Liver (tissue), 9 donors: ENCODE data around the gene RHOD. TPM values are rescaled to one million over a fixed set of nuclear protein-coding genes. Genes with fewer than 3 reads are reported as not detected.

ENCODE experiments used
- DNase-seq: peaks from one replicate; pipeline ENCODE4 v3.0.0-alpha.2; 2017; ENCODE audit warnings: low spot score
- H3K27ac ChIP-seq, 2 donors: one replicate each; pipeline ENCODE4 v1.7.0; 2013; ENCODE audit warnings: inconsistent platforms in 2 of 2, low read length in 2 of 2, control low read depth in 1 of 2, low read depth in 1 of 2, mild to moderate bottlenecking in 1 of 2
- H3K27me3 ChIP-seq, 4 donors: one replicate each; pipeline versions ENCODE4 v1.6.1 to v1.7.0; 2013; ENCODE audit warnings: low read length in 3 of 4, inconsistent platforms in 1 of 4, mild to moderate bottlenecking in 1 of 4, moderate library complexity in 1 of 4; ENCODE audit not compliant: control insufficient read depth in 4 of 4, insufficient read depth in 4 of 4
- H3K36me3 ChIP-seq, 4 donors: one replicate each; pipeline versions ENCODE4 v1.6.1 to v1.7.0; 2013; ENCODE audit warnings: low read length in 3 of 4, mild to moderate bottlenecking in 3 of 4, low read depth in 1 of 4, moderate library complexity in 1 of 4; ENCODE audit not compliant: control insufficient read depth in 4 of 4, insufficient read depth in 3 of 4
- H3K4me1 ChIP-seq, 4 donors: one replicate each; pipeline versions ENCODE4 v1.6.1 to v1.7.0; 2013; ENCODE audit warnings: low read length in 3 of 4, mild to moderate bottlenecking in 3 of 4, moderate library complexity in 1 of 4; ENCODE audit not compliant: control insufficient read depth in 4 of 4, insufficient read depth in 4 of 4
- H3K4me3 ChIP-seq, 3 donors: one replicate each; pipeline versions ENCODE4 v1.6.1 to v1.7.0; 2013; ENCODE audit warnings: low read length in 3 of 3, control low read depth in 1 of 3, low read depth in 1 of 3, mild to moderate bottlenecking in 1 of 3
- H3K9ac ChIP-seq, 2 donors: one replicate each; pipeline ENCODE4 v1.7.0; 2013; ENCODE audit warnings: low read length in 2 of 2, mild to moderate bottlenecking in 2 of 2, moderate library complexity in 2 of 2, control low read depth in 1 of 2, low read depth in 1 of 2
- H3K9me3 ChIP-seq, 4 donors: one replicate each; pipeline versions ENCODE4 v1.6.1 to v1.7.0; 2013; ENCODE audit warnings: low read length in 3 of 4; ENCODE audit not compliant: control insufficient read depth in 4 of 4
- ATF3 ChIP-seq: IDR thresholded peaks from 2 replicates; pipeline ENCODE4 v1.6.1; 2016; ENCODE audit warnings: antibody characterized with exemption
- CTCF ChIP-seq: fragments of 150-350 bp; IDR thresholded peaks from 2 replicates; pipeline ENCODE4 v1.5.1; 2017; ENCODE audit warnings: improper control_type of control experiment, low read depth, low read length; ENCODE audit not compliant: missing input control
- EGR1 ChIP-seq, 2 donors: IDR thresholded peaks; 2 replicates each; pipeline ENCODE4 v1.6.1; 2016 to 2018; ENCODE audit warnings: antibody characterized with exemption in 2 of 2, low read depth in 2 of 2
- FOXA1 ChIP-seq: IDR thresholded peaks from 2 replicates; pipeline ENCODE4 v1.6.1; 2016; ENCODE audit warnings: antibody characterized with exemption
- FOXA2 ChIP-seq: IDR thresholded peaks from 2 replicates; pipeline ENCODE4 v1.6.1; 2016; ENCODE audit warnings: antibody characterized with exemption
- GABPA ChIP-seq, 2 donors: IDR thresholded peaks in 1 of 2; conservative IDR thresholded peaks in 1 of 2; 2 replicates each; pipeline ENCODE4 v1.6.1; 2016; ENCODE audit warnings: antibody characterized with exemption in 2 of 2, mild to moderate bottlenecking in 1 of 2, moderate library complexity in 1 of 2
- HNF4A ChIP-seq, 2 donors: conservative IDR thresholded peaks; 2 replicates each; pipeline ENCODE4 v1.6.1; 2016; ENCODE audit warnings: antibody characterized with exemption in 2 of 2, mild to moderate bottlenecking in 2 of 2
- HNF4G ChIP-seq: IDR thresholded peaks from 2 replicates; pipeline ENCODE4 v1.6.1; 2016; ENCODE audit warnings: antibody characterized with exemption
- JUND ChIP-seq, 2 donors: IDR thresholded peaks; 2 replicates each; pipeline ENCODE4 v1.6.1; 2016; ENCODE audit warnings: antibody characterized with exemption in 2 of 2
- MAX ChIP-seq: IDR thresholded peaks from 2 replicates; pipeline ENCODE4 v1.6.1; 2016; ENCODE audit warnings: antibody characterized with exemption
- NR2F2 ChIP-seq: IDR thresholded peaks from 2 replicates; pipeline ENCODE4 v1.6.1; 2016; ENCODE audit warnings: antibody characterized with exemption
- RAD21 ChIP-seq, 2 donors: IDR thresholded peaks; 2 replicates each; pipeline ENCODE4 v1.6.1; 2016; ENCODE audit warnings: antibody characterized with exemption in 2 of 2, mild to moderate bottlenecking in 2 of 2
- REST ChIP-seq: IDR thresholded peaks from 2 replicates; pipeline ENCODE4 v1.6.1; 2016; ENCODE audit warnings: antibody characterized with exemption, mild to moderate bottlenecking
- RXRA ChIP-seq, 2 donors: IDR thresholded peaks; 2 replicates each; pipeline ENCODE4 v1.6.1; 2017 to 2018; ENCODE audit warnings: antibody characterized with exemption in 2 of 2, mild to moderate bottlenecking in 1 of 2
- SP1 ChIP-seq: IDR thresholded peaks from 2 replicates; pipeline ENCODE4 v1.6.1; 2018; ENCODE audit warnings: antibody characterized with exemption, mild to moderate bottlenecking
- TAF1 ChIP-seq: conservative IDR thresholded peaks from 2 replicates; pipeline ENCODE4 v1.6.1; 2016; ENCODE audit warnings: antibody characterized with exemption, mild to moderate bottlenecking
- YY1 ChIP-seq: IDR thresholded peaks from 2 replicates; pipeline ENCODE4 v1.6.1; 2016; ENCODE audit warnings: antibody characterized with exemption, mild to moderate bottlenecking
- WGBS: extraction: QIAGEN DNeasy Blood & Tissue Kit; methylation state at CpG from one replicate; pipeline ENCODE4 v1.1.7; 2013; 5-methylcytosine and 5-hydroxymethylcytosine counted together
- polyA plus RNA-seq, 2 donors: library from polyadenylated mRNA; stranded (reverse) in 1 of 2; unstranded in 1 of 2; fragments of 200-250 nt in 1 of 2; fragments of >200 nt in 1 of 2; fragmentation: Nextera tagmentation in 1 of 2; extraction: Ambion mirVana in 1 of 2; gene quantifications; one replicate each; pipeline versions ENCODE4 v1.2.1 to v1.2.3, GENCODE V29; 2013 to 2015
- total RNA-seq, 2 donors: library from RNA; depleted of rRNA; stranded (reverse); fragments of >200 nt; gene quantifications; one replicate each; pipeline ENCODE4 v1.2.3, GENCODE V29; 2014
- TF ChIP-seq, protein P1 (sequence below): IDR thresholded peaks from 2 replicates; pipeline ENCODE4 v1.6.1; 2016; ENCODE audit warnings: antibody characterized with exemption
- donor health status: healthy.
- donor health status: healthy.
- donor health status: healthy.
- donor health status: healthy.
- donor health status: healthy.

The RHOD gene
- total and polyA plus RNA-seq, 4 donors: 7.8 to 50.7 (median 33.2) TPM

DNA sequence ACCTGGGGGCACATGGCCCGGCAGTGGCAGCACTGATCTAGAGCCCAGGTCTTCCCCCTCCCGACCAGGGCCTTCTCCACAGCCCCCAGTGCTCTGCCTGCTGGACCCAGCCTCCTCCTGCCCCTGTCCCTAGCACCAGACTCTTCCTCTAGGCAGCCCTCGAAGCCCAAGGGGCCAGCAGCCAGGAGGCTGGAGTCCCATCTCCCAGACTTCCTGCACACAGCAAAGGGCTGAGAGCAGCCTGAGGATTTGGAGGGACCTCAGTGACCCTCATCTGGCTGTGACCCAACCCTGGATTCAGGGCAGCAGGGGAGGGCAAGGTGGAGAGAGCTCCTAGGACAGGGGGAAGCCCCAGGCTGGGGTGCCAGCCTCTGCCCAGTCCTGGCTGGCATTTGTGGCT, 3.0 kb downstream of the RHOD start:
- TF ChIP-seq YY1: no peak
- TF ChIP-seq, protein P1, sequence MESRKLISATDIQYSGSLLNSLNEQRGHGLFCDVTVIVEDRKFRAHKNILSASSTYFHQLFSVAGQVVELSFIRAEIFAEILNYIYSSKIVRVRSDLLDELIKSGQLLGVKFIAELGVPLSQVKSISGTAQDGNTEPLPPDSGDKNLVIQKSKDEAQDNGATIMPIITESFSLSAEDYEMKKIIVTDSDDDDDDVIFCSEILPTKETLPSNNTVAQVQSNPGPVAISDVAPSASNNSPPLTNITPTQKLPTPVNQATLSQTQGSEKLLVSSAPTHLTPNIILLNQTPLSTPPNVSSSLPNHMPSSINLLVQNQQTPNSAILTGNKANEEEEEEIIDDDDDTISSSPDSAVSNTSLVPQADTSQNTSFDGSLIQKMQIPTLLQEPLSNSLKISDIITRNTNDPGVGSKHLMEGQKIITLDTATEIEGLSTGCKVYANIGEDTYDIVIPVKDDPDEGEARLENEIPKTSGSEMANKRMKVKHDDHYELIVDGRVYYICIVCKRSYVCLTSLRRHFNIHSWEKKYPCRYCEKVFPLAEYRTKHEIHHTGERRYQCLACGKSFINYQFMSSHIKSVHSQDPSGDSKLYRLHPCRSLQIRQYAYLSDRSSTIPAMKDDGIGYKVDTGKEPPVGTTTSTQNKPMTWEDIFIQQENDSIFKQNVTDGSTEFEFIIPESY: no peak
- TF ChIP-seq FOXA1: no peak
- TF ChIP-seq GABPA (IDR thresholded peaks at IDR 0.05 in 1 of 2, conservative IDR thresholded peaks at IDR 0.05 in 1 of 2): no peak
- TF ChIP-seq CTCF: no peak
- no peak for TF ChIP-seq HNF4A (conservative IDR thresholded peaks at IDR 0.05)
- no peak for TF ChIP-seq NR2F2
- TF ChIP-seq ATF3: no peak
- TF ChIP-seq RAD21 (IDR thresholded peaks at IDR 0.05): no peak
- no peak for TF ChIP-seq TAF1
- no peak for TF ChIP-seq FOXA2
- no peak for TF ChIP-seq SP1
- no peak for TF ChIP-seq JUND (IDR thresholded peaks at IDR 0.05)
- no peak for TF ChIP-seq HNF4G
- TF ChIP-seq EGR1 (IDR thresholded peaks at IDR 0.05; ENCODE audit: low read depth in 2 of 2): no peak
- TF ChIP-seq MAX: no peak
- no peak for TF ChIP-seq REST
- TF ChIP-seq RXRA (IDR thresholded peaks at IDR 0.05): no peak
- Histone ChIP-seq H3K9me3 (no peaks in the 10 kb centered on the region), H3K9ac (no peak overlapping the region), H3K36me3 (no peaks in the 10 kb centered on the region), H3K4me1 (peaks cover 15 to 48% (median 35%) of the 10 kb centered on the region in 4 donors), H3K27me3 (no peaks in the 10 kb centered on the region), H3K4me3 (no peak overlapping the region), H3K27ac (peak overlapping the region; percentile 77 to 84)
- WGBS: 83% methylated on average over 3 of the region's 3 CpGs
- DNase-seq: no peak
